ENCODE measurements around the gene RIMS1.
A peak's percentile ranks its signal among the peaks of the same experiment; 100 is the strongest.

Gene RIMS1

GRCh38 chr6:72094506-72094905 lies 208.2 kb downstream of the RIMS1 start:
- no peak for DNase-seq

GRCh38 chr6:72102561-72102960 lies 216.2 kb downstream of the RIMS1 start:
- no peak for DNase-seq

- no peak for DNase-seq
Observed at GRCh38 chr6:72111611-72112010, 225.3 kb downstream of the RIMS1 start.

- no peak for DNase-seq
Observed at GRCh38 chr6:72130327-72130726, 244.0 kb downstream of the RIMS1 start.

GRCh38 chr6:72132427-72132826 lies 246.1 kb downstream of the RIMS1 start:
- no peak for DNase-seq

- no peak for DNase-seq
Observed at GRCh38 chr6:72132851-72133250, 246.5 kb downstream of the RIMS1 start.

DNA sequence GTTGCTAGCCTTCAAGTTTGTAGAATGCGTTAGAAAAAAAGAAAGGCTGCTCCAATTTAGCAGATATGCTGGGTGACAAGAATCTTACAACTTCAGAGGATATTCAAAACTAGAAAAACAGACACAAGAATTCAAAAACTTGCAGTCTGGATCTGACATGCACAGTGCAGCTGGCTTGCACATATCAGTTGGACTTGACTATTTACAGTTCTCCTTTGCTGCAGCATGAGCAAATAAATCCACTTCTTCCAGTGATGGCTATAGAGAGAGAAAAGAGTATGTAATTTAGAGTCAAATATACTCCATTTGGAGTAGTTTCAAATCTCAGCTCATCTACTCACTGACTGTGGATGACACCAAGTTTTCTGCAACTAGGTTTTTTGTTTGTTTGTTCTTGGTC lies 247.0 kb downstream of the RIMS1 start:
- DNase-seq = no peak

DNA sequence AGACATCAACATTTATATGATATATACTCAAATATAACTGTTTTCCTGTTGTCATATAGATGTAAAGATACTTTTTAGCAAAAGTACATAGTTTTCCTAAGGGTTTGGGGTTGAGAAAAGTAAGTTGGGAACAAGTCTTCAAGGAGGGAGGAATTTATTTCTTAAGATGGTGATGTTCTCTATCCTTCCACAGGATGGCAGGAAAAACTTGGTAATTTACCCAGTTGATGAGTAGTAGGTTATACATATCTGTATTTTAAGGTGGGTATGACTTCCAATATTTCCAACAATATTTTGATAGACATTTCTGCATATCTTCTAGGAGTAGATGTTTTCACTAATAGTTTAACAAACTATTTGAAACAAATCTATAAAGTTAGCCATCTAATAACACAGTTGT lies 254.4 kb downstream of the RIMS1 start:
- DNase-seq = no peak

DNA sequence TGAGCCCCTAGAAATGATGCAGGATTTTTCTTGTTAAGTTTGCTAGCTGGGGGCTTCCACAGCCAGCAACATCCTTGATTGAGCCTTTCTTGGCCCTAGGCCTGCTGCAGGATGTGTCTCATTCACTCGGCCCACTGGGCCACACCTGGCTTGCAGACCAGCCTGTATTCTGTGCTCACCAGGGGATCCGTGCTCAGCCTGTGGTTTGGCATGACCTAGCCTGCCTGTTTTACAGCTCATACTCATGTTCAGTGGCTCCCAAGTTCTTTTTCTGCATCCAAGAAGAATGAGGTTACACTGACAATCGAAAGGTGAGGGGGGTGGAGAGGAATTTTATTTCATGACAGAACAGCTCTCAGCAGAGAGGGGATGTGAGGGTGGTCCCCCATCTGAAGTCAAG lies 263.4 kb downstream of the RIMS1 start:
- no peak for DNase-seq

DNA sequence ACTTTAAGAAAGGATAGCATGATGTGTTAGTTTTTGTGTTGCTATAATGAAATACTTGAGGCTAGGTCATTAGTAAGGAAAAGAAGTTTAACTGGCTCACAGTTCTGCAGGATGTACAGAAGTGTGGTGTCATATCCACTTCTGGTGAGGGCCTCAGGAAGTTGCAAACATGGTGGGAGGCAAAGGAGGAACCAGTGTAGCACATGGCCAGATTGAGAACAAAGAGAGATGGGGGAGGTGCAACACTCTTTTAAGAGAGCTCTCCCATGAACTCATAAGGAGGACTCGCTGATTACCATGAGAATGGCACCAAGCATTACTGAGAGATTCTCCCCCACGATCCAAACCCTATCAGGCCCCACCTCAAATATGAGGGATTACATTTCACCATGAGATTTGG lies 265.4 kb downstream of the RIMS1 start:
- DNase-seq = no peak

- no peak for DNase-seq
Observed at GRCh38 chr6:72175916-72176315, 289.6 kb downstream of the RIMS1 start.

GRCh38 chr6:72182337-72183246 lies 296.2 kb downstream of the RIMS1 start:
- DNase-seq = peak; percentile 91

GRCh38 chr6:72203983-72204382 lies 317.6 kb downstream of the RIMS1 start:
- no peak for DNase-seq

GRCh38 chr6:72205500-72205899 lies 319.1 kb downstream of the RIMS1 start:
- no peak for DNase-seq

DNA sequence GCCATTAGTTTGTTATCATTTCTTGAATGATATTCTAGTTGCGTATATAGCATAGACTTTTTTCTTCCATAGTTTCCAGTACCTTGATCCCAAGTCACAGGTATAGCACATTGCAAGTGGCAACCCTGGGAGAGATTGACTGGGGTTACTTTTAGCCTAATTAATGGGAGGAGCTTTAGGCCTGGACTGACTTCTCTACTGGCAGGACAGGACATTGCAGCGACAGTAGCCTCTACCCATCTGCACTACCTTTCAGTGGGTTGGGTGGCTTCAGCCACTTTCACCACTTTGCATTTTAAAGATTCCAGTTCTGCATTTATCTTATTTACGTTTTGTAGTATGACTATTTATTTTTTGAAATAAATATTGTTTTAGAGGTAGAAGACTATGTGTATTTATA lies 320.3 kb downstream of the RIMS1 start:
- DNase-seq = no peak

DNA sequence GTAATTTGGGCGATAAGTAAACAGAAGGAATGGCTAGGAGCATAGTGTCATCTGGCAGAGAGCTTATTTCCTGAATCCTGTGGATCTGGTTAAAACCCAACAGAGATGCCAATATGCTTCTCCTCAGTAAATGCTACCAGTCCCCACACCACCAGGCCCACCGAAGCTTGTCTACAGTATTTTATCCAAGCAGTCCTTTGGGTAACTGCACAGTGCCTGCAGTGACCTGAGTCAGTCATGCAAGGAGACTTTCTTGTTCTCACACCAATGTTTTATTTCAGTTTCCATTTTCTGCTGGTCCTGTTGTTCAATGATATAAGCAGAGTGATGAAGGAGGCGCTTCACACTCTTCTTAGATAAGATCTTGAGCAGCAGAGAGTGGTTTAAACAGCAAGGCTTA lies 326.3 kb downstream of the RIMS1 start:
- peak; percentile 11 for DNase-seq

GRCh38 chr6:72213654-72214053 lies 327.3 kb downstream of the RIMS1 start:
- no peak for DNase-seq

- peak; percentile 20 for DNase-seq
Observed at GRCh38 chr6:72216222-72217068, 330.1 kb downstream of the RIMS1 start.

DNA sequence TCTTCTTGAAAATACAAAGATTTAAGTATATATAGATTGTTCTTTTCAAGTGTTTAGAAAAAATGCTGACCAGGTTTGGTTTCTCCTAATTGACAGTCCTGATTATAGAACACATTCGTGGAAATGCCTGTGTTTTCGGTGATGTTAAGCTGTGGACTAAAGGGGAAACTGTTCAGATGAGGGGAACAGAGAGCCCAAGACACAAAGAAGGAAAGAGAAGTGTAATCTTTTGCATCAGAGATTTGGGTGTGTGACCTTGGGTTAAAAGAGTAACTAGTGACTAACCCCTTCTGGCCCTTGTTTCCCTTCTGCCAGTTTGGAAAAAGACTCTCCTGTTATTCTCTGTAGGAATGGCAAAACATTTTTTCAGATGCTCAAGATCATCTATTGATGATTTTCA lies 331.3 kb downstream of the RIMS1 start:
- DNase-seq = no peak

- DNase-seq = peak; percentile 38
Observed at GRCh38 chr6:72218125-72218524, 331.8 kb downstream of the RIMS1 start.

GRCh38 chr6:72219536-72219935 lies 333.2 kb downstream of the RIMS1 start:
- no peak for DNase-seq

DNA sequence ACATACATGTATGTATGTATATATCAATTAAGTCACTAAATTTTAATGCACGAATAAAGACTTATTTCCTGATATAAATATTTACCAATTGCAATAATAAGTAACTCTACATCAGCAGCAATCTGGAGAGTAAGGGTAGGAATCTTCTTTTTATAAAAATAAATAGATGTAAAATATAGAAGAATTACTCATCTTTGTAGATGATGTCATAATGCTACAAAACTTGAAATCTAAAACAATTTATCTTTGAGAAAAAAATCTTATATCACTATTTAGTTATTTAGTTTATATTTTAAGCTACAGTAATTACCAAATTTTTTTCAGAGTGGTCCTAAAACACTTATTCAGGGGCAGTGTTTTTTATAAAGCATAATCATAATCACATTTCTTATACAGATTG lies 351.7 kb downstream of the RIMS1 start:
- no peak for DNase-seq

DNA sequence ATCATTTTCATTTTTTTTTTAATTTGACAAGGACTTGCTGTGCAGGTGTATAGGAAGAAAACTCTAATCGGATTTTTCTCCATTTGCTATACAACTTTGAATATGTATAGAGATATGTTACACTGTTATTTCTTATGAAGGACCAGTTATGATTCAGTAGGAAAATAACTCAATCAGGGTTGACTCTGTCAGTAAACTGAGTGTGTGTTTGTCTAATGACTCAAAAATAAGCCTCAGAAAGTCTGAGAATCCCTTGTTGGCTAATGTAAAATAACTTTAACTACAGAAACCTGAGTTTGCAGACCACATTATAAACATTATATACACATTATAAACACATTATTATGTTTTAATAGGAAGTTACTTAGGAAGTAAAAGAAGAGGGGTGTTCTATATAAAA lies 352.6 kb downstream of the RIMS1 start:
- DNase-seq = no peak

DNA sequence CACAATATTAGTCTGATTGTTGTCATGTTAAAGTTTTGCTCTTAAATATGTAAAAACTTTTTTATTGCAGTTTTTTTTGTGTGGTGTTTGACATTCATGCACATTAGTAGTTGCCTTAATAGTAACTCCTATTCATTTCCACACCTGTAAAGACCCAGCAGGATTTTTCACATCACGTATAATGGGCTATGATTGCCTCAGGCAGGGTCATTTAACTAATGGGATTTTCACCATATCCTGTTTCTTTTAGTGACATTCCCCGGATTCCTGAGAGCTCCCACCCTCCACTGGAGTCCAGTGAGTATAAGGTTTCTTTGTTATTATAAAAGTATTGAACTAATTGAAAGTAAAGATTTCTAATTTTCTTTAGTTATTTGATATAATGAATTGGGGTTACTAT lies 359.2 kb downstream of the RIMS1 start:
- no peak for DNase-seq

Data from retina (tissue), 1 donor.